Measurements from ENCODE around the gene PLPPR5.

PLPPR5 gene

GRCh38 chr1:98849969-98850636 lies 154.6 kb downstream of the PLPPR5 start:
- no peak for DNase-seq (ENCODE audit: low read depth in 3 of 3)

GRCh38 chr1:98842241-98842640 lies 162.4 kb downstream of the PLPPR5 start:
- DNase-seq (ENCODE audit: low read depth in 3 of 3): no peak

Measured in stimulated activated CD4-positive, alpha-beta T cell treated with anti-CD3 and anti-CD28 coated beads, TNF-alpha, amount 100 ng/mL, for 24 hours (primary cell).